NCI-H146 treated with DMSO at 0.1 percent for 48 hours (cell line): ENCODE results near the gene TFDP1.
"Not testable (repeated sequence)": the region's sequence is repeated elsewhere in the genome, so short reads cannot be mapped to it uniquely, and the experiment has no call there.

Experiments
- DNase-seq: peaks from one replicate; lab custom pipeline; 2025; ENCODE audit not compliant: unreplicated experiment; lab: John Stamatoyannopoulos, UW

TFDP1 gene

GRCh38 chr13:113548778-113549621, 35.6 kb upstream of the TFDP1 start:
- no peak for DNase-seq

- no peak for DNase-seq
These were observed 34.1 kb upstream of the TFDP1 start for GRCh38 chr13:113550453-113550852.

- no peak for DNase-seq
These were observed 33.2 kb upstream of the TFDP1 start for GRCh38 chr13:113551081-113552000.

GRCh38 chr13:113552079-113552478, 32.5 kb upstream of the TFDP1 start:
- no peak for DNase-seq

- DNase-seq, result no peak
These were observed 31.6 kb upstream of the TFDP1 start for GRCh38 chr13:113552786-113553434.

GRCh38 chr13:113553511-113554332, 30.8 kb upstream of the TFDP1 start:
- no peak for DNase-seq

GRCh38 chr13:113554333-113554700, 30.2 kb upstream of the TFDP1 start:
- DNase-seq, result no peak

- no peak for DNase-seq
These were observed 29.4 kb upstream of the TFDP1 start for GRCh38 chr13:113555141-113555540.

- DNase-seq, result no peak
These were observed 27.5 kb upstream of the TFDP1 start for GRCh38 chr13:113557013-113557412.

- no peak for DNase-seq
These were observed 26.1 kb upstream of the TFDP1 start for GRCh38 chr13:113558461-113558860.

- DNase-seq, result no peak
These were observed 25.5 kb upstream of the TFDP1 start for GRCh38 chr13:113559061-113559460.

GRCh38 chr13:113559901-113560644, 24.5 kb upstream of the TFDP1 start:
- DNase-seq, result no peak

GRCh38 chr13:113560645-113561416, 23.7 kb upstream of the TFDP1 start:
- no peak for DNase-seq

GRCh38 chr13:113561417-113562084, 23.0 kb upstream of the TFDP1 start:
- DNase-seq, result no peak

GRCh38 chr13:113562085-113562749, 22.3 kb upstream of the TFDP1 start:
- DNase-seq, result peak; percentile 74

GRCh38 chr13:113562844-113563243, 21.7 kb upstream of the TFDP1 start:
- DNase-seq, result no peak

GRCh38 chr13:113563511-113563910, 21.0 kb upstream of the TFDP1 start:
- not testable (repeated sequence) for DNase-seq
